Stomach (tissue), 4 donors: ENCODE results near the gene NRG4.

Experiments used
- EP300 ChIP-seq: sonication (generic); formaldehyde crosslinking; IDR thresholded peaks from one replicate; pipeline ENCODE4 v1.6.1; 2017; ENCODE audit warnings: antibody characterized with exemption
- POLR2A ChIP-seq, 4 donors: fragments of 450-650 bp; IDR thresholded peaks; one replicate each; pipeline ENCODE4 v1.6.1; 2016; ENCODE audit warnings: antibody characterized with exemption in 4 of 4, control low read depth in 2 of 4, mild to moderate bottlenecking in 1 of 4, moderate library complexity in 1 of 4
- POLR2AphosphoS5 ChIP-seq, 3 donors: sonication (generic); formaldehyde crosslinking; IDR thresholded peaks; one replicate each; pipeline ENCODE4 v1.6.1; 2016; ENCODE audit warnings: antibody characterized with exemption in 3 of 3
- TF ChIP-seq, protein P1 (sequence below), 7 experiments: fragments of 450-650 bp in 4 of 7; fragments of 200-600 bp in 3 of 7; sonication (generic) in 3 of 7; IDR thresholded peaks; one replicate each; pipeline ENCODE4 v1.5.1; 2016 to 2019; ENCODE audit warnings: antibody characterized with exemption in 7 of 7, control low read depth in 2 of 7, mild to moderate bottlenecking in 1 of 7

DNA sequence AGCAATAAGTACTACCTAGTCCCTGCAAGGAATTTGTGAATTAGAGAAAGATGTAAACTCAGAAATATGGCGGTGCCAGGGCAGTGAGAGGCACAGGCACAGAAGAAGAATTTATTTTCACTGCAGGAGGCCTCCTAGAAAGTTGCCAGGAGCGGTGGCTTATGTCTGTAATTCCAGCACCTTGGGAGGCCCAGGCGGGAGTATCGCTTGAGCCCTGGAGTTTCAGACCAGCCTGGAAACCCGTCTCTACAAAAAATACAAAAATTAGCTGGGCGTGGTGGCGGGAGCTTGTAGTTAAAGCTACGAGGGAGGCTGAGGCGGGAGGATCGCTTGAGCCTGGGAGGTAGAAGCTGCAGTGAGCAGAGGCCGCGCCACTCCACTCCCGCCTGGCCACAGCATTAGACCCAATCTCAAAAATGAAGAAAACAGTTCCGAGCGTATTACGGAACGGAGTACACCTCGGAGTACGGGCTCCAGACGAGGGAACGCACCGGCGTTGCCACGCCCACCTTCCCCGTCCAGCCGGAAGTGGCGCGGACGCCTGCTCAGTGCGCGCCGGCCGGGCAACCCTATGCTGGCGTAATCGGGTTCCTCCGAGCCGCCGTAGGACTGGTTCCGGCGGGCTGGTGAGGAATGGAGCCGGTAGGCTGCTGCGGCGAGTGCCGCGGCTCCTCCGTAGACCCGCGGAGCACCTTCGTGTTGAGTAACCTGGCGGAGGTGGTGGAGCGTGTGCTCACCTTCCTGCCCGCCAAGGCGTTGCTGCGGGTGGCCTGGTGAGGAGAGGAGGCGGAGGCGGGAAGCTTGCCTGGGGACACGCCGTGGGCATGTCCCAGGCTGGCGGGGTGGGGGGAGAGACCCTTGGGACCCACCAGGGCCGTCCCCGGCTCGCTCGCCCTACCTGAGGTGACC, 108.6 kb downstream of the NRG4 start, which contains the start of gene FBXO22:
- TF ChIP-seq EP300 (no peak), POLR2A (IDR thresholded peaks at IDR 0.05) (peak in 1 of 4 donors; percentile 8), POLR2AphosphoS5 (IDR thresholded peaks at IDR 0.05) (peak; percentile 88 to 98 (median 92))
- TF ChIP-seq, protein P1, sequence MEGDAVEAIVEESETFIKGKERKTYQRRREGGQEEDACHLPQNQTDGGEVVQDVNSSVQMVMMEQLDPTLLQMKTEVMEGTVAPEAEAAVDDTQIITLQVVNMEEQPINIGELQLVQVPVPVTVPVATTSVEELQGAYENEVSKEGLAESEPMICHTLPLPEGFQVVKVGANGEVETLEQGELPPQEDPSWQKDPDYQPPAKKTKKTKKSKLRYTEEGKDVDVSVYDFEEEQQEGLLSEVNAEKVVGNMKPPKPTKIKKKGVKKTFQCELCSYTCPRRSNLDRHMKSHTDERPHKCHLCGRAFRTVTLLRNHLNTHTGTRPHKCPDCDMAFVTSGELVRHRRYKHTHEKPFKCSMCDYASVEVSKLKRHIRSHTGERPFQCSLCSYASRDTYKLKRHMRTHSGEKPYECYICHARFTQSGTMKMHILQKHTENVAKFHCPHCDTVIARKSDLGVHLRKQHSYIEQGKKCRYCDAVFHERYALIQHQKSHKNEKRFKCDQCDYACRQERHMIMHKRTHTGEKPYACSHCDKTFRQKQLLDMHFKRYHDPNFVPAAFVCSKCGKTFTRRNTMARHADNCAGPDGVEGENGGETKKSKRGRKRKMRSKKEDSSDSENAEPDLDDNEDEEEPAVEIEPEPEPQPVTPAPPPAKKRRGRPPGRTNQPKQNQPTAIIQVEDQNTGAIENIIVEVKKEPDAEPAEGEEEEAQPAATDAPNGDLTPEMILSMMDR (IDR thresholded peaks at IDR 0.05) = no peak
